LNCAP (cell line): Measurements from ENCODE around the gene EYA4.

Source experiments
- TF ChIP-seq, protein P1 (sequence below): fragments of 450-650 bp; IDR thresholded peaks from 2 replicates; pipeline ENCODE4 v1.5.1; 2017; ENCODE audit warnings: mild to moderate bottlenecking

The EYA4 gene

GRCh38 chr6:133244519-133244918 is 3.4 kb downstream of the EYA4 start:
- TF ChIP-seq, protein P1, sequence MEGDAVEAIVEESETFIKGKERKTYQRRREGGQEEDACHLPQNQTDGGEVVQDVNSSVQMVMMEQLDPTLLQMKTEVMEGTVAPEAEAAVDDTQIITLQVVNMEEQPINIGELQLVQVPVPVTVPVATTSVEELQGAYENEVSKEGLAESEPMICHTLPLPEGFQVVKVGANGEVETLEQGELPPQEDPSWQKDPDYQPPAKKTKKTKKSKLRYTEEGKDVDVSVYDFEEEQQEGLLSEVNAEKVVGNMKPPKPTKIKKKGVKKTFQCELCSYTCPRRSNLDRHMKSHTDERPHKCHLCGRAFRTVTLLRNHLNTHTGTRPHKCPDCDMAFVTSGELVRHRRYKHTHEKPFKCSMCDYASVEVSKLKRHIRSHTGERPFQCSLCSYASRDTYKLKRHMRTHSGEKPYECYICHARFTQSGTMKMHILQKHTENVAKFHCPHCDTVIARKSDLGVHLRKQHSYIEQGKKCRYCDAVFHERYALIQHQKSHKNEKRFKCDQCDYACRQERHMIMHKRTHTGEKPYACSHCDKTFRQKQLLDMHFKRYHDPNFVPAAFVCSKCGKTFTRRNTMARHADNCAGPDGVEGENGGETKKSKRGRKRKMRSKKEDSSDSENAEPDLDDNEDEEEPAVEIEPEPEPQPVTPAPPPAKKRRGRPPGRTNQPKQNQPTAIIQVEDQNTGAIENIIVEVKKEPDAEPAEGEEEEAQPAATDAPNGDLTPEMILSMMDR = no peak

- TF ChIP-seq, protein P1 = no peak
Measured at GRCh38 chr6:133245007-133245406, 3.9 kb downstream of the EYA4 start.

- TF ChIP-seq, protein P1 = no peak
Measured at GRCh38 chr6:133245422-133245903, 4.3 kb downstream of the EYA4 start.

- TF ChIP-seq, protein P1 = no peak
Measured at GRCh38 chr6:133247581-133247980, 6.4 kb downstream of the EYA4 start.

GRCh38 chr6:133248241-133249001 is 7.3 kb downstream of the EYA4 start:
- TF ChIP-seq, protein P1 = no peak

GRCh38 chr6:133251688-133252087 is 10.5 kb downstream of the EYA4 start:
- TF ChIP-seq, protein P1 = no peak

DNA sequence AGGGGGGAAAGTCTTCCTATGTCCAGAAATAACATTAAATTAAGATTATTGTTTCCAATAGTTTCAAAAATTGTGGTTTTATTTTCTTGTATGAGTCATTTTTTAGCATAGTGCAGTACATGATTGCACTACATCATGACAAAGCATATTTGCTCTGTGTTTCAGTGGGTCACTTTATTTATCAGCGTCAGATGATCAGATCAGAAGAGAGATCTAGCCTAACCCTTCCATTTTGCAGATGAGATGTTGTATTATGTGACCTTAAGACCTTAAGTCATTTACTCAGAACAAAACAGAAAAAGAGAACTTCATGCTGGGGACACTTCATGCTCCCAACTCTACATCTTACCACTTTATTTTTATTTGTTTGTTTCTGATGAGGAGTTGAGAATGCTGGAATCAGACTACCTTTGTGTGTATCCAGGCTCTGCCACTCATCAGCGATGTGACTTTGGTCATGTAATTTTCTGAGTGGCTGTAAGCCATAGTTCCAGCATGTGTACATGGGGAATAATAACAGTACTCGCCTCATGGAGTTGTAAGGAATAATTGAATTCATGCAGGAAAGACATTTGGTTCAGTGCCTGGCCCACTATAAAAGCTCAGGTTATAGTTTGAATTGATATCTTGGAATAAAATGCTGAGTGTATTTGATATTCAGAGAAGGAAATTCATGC is 13.5 kb downstream of the EYA4 start:
- TF ChIP-seq, protein P1 = no peak
